ENCODE results near the gene SLC6A7. TPM values are rescaled to one million over a fixed set of nuclear protein-coding genes. Genes with fewer than 3 reads are reported as not detected.

Gene SLC6A7
- total and polyA plus RNA-seq, 9 donors, result 0.02 TPM; not detected in 8

- intact Hi-C loops (cut with DNase I), result no loop called here
- no peak overlapping the region for H3K4me3 ChIP-seq
- no peak overlapping the region for H3K27ac ChIP-seq
- H3K9me3 ChIP-seq, result no peaks in the 10 kb centered on the region
- H3K27me3 ChIP-seq, result no peaks in the 10 kb centered on the region
- H3K36me3 ChIP-seq, result no peaks in the 10 kb centered on the region
- H3K4me1 ChIP-seq (ENCODE audit: insufficient read depth), result peaks cover 11% of the 10 kb centered on the region
- DNase-seq, result no peak
- TF ChIP-seq POLR2A (IDR thresholded peaks at IDR 0.05), result no peak
- TF ChIP-seq, protein P1, sequence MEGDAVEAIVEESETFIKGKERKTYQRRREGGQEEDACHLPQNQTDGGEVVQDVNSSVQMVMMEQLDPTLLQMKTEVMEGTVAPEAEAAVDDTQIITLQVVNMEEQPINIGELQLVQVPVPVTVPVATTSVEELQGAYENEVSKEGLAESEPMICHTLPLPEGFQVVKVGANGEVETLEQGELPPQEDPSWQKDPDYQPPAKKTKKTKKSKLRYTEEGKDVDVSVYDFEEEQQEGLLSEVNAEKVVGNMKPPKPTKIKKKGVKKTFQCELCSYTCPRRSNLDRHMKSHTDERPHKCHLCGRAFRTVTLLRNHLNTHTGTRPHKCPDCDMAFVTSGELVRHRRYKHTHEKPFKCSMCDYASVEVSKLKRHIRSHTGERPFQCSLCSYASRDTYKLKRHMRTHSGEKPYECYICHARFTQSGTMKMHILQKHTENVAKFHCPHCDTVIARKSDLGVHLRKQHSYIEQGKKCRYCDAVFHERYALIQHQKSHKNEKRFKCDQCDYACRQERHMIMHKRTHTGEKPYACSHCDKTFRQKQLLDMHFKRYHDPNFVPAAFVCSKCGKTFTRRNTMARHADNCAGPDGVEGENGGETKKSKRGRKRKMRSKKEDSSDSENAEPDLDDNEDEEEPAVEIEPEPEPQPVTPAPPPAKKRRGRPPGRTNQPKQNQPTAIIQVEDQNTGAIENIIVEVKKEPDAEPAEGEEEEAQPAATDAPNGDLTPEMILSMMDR (IDR thresholded peaks at IDR 0.05), result peak in 1 of 3 donors; percentile 35
- 58 to 65% (median 63%) methylated on average over 5 of the region's 5 CpGs for WGBS, 3 donors
Measured at GRCh38 chr5:150175536-150175935, 14.3 kb upstream of the SLC6A7 start.

DNA sequence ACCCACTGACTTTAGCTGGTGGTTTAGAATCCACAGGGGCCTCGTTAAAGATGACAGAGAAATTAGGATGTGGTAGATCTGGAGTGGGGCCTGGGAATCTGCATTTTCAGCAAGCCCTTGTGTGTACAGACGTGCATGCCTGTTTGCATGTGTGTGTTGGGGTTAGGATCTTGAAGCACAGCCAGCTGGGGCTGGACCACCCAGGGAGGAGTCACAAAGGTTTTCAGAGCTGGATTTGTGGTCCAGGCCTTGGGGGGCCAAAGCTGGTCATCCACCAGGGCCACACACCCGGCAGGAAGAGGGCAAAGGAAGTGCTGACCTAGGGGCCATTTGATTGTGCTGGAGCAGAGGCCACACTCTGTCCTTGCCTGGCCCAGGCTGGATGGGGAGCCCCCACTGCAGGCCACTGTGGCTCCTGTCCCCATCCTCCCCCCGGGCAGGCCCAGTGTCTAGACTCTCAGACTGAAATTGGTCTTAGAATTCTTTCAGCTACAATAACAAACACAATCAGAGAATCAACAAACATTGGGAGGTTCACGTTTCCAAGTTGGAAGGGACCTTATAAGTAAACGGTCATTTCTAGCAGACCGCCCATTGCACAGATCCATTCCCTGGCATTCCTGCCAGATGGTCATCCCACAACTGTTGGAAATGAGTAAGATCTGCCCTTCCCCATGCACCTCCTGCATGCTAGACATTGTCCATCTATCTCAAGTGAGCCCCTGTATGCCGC is 13.0 kb upstream of the SLC6A7 start:
- Histone ChIP-seq H3K27me3 (no peaks in the 10 kb centered on the region), H3K27ac (no peak overlapping the region), H3K36me3 (no peaks in the 10 kb centered on the region), H3K9me3 (no peaks in the 10 kb centered on the region), H3K4me3 (no peak overlapping the region), H3K4me1 (ENCODE audit: insufficient read depth) (peaks cover 11% of the 10 kb centered on the region)
- WGBS, 3 donors, result 56 to 68% (median 66%) methylated on average over 8 of the region's 8 CpGs
- no peak for DNase-seq
- intact Hi-C loops (cut with DNase I), result no loop called here
- TF ChIP-seq POLR2A (IDR thresholded peaks at IDR 0.05) (no peak), EP300 (IDR thresholded peaks at IDR 0.05) (no peak)
- TF ChIP-seq, protein P1 (IDR thresholded peaks at IDR 0.05), result no peak

- Histone ChIP-seq H3K4me1 (ENCODE audit: insufficient read depth) (peaks cover 11% of the 10 kb centered on the region), H3K4me3 (no peak overlapping the region), H3K27me3 (no peaks in the 10 kb centered on the region), H3K27ac (no peak overlapping the region), H3K36me3 (no peaks in the 10 kb centered on the region), H3K9me3 (no peaks in the 10 kb centered on the region)
- 64 to 76% (median 70%) methylated on average over 4 of the region's 4 CpGs for WGBS, 3 donors
- DNase-seq, result no peak
- no peak for TF ChIP-seq POLR2A (IDR thresholded peaks at IDR 0.05)
- TF ChIP-seq, protein P1 (IDR thresholded peaks at IDR 0.05), result no peak
- no peak for TF ChIP-seq EP300 (IDR thresholded peaks at IDR 0.05)
- intact Hi-C loops (cut with DNase I), result no loop called here
Measured at GRCh38 chr5:150177721-150178120, 12.1 kb upstream of the SLC6A7 start.

DNA sequence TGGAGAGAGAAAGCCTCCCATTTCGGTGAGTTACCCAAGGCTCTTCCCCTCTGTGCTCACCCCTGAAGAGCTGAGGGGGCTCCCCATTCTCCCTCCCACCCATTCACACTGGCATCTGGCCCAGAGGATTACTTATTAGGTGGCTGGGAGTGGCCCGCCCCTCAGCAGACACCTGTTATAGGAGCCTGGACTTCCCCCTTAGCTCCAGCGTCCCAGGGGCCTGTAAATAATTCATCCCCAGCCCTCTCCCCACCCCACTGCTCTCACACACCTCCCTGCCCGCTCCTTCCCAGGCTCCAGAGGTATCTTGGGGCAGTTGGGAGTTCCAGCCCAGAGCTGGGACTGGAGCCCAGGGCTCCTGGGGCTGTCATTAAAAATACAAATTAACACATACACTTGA is 11.6 kb upstream of the SLC6A7 start:
- Histone ChIP-seq H3K36me3 (no peaks in the 10 kb centered on the region), H3K27ac (no peak overlapping the region), H3K4me1 (ENCODE audit: insufficient read depth) (peaks cover 11% of the 10 kb centered on the region), H3K27me3 (no peaks in the 10 kb centered on the region), H3K9me3 (no peaks in the 10 kb centered on the region), H3K4me3 (no peak overlapping the region)
- 58 to 85% (median 63%) methylated on average over 4 of the region's 4 CpGs for WGBS, 3 donors
- intact Hi-C loops (cut with DNase I), result no loop called here
- TF ChIP-seq, protein P1 (IDR thresholded peaks at IDR 0.05), result no peak
- no peak for TF ChIP-seq EP300 (IDR thresholded peaks at IDR 0.05)
- TF ChIP-seq POLR2A (IDR thresholded peaks at IDR 0.05), result no peak
- no peak for DNase-seq
